AG10803 (cell line): ENCODE data around the gene GNAZ.

ENCODE experiments used
- DNase-seq: peaks from one replicate; pipeline ENCODE4 v3.0.0; 2010; ENCODE audit warnings: low read depth
- H3K4me3 ChIP-seq: 2 replicates; pipeline ENCODE4 v1.5.1; 2011; ENCODE audit warnings: mild to moderate bottlenecking, low read length, control low read depth
- CTCF ChIP-seq: conservative IDR thresholded peaks from 2 replicates; pipeline ENCODE4 v1.5.1; 2011; ENCODE audit warnings: mild to moderate bottlenecking, low read length, control low read depth, inconsistent platforms

GNAZ gene

GRCh38 chr22:23086263-23086662 lies 15.9 kb downstream of the GNAZ start:
- DNase-seq, result no peak
- no peak for TF ChIP-seq CTCF
- H3K4me3 ChIP-seq, result no peak overlapping the region

GRCh38 chr22:23086787-23087186 lies 16.5 kb downstream of the GNAZ start:
- no peak for DNase-seq
- no peak for TF ChIP-seq CTCF
- H3K4me3 ChIP-seq, result no peak overlapping the region

- DNase-seq, result no peak
- no peak overlapping the region for H3K4me3 ChIP-seq
- no peak for TF ChIP-seq CTCF
Measured at GRCh38 chr22:23088199-23088604, 17.9 kb downstream of the GNAZ start.

- no peak overlapping the region for H3K4me3 ChIP-seq
- TF ChIP-seq CTCF, result no peak
- no peak for DNase-seq
Measured at GRCh38 chr22:23089010-23089409, 18.7 kb downstream of the GNAZ start.

- no peak for DNase-seq
- no peak for TF ChIP-seq CTCF
- no peak overlapping the region for H3K4me3 ChIP-seq
Measured at GRCh38 chr22:23089633-23090456, 19.5 kb downstream of the GNAZ start.

GRCh38 chr22:23090457-23090835 lies 20.1 kb downstream of the GNAZ start:
- no peak for TF ChIP-seq CTCF
- H3K4me3 ChIP-seq, result no peak overlapping the region
- DNase-seq, result no peak

GRCh38 chr22:23091760-23092159 lies 21.4 kb downstream of the GNAZ start:
- DNase-seq, result no peak

More at GRCh38 chr22:23091760-23092159, 21.4 kb downstream of the GNAZ start:
- H3K4me3 ChIP-seq, result no peak overlapping the region
- TF ChIP-seq CTCF, result no peak
